Stomach smooth muscle (tissue), 2 donors: ENCODE measurements around the gene P3H3.

Experiments used
- H3K27ac ChIP-seq: one replicate; pipeline ENCODE4 v1.7.0; 2013; ENCODE audit warnings: mild to moderate bottlenecking, low read length, inconsistent platforms
- H3K27me3 ChIP-seq, 2 donors: one replicate each; pipeline ENCODE4 v1.7.0; 2013; ENCODE audit warnings: low read length in 2 of 2; ENCODE audit not compliant: insufficient read depth in 2 of 2, control insufficient read depth in 1 of 2
- H3K36me3 ChIP-seq, 2 donors: one replicate each; pipeline ENCODE4 v1.7.0; 2013; ENCODE audit warnings: low read length in 2 of 2; ENCODE audit not compliant: control insufficient read depth in 2 of 2, insufficient read depth in 2 of 2
- H3K4me1 ChIP-seq: one replicate; pipeline ENCODE4 v1.7.0; 2013; ENCODE audit warnings: low read length; ENCODE audit not compliant: control insufficient read depth, insufficient read depth
- H3K4me3 ChIP-seq, 2 donors: one replicate each; pipeline ENCODE4 v1.7.0; 2013; ENCODE audit warnings: low read length in 2 of 2
- H3K9ac ChIP-seq, 2 donors: one replicate each; pipeline ENCODE4 v1.7.0; 2013; ENCODE audit warnings: low read length in 2 of 2, mild to moderate bottlenecking in 1 of 2
- H3K9me3 ChIP-seq, 2 donors: one replicate each; pipeline ENCODE4 v1.7.0; 2013; ENCODE audit warnings: low read length in 2 of 2; ENCODE audit not compliant: control insufficient read depth in 2 of 2
- donor health status: healthy.
- donor health status: Pancreatic carcinoma.

Gene P3H3

DNA sequence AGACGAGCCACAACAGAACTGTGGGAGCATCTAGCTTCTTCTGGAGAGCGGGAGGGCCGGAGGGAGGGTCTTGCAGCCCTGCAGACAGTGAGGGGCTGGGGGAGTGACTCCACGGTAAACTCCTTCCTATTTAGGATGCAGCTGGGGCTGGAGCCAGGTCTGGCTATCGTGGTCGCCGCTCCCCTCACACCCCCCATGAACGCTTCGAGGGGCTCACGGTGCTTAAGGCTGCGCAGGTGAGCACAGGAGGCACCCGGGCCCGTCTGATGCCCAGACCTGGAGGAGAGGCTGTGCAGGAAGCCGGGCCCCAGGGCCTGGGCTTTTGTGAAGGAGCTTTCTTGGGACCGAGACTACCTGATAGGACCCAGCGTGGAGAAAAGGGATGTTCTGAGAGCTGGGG is 8.6 kb downstream of the P3H3 start:
- Histone ChIP-seq H3K36me3 (peaks cover 14 to 42% of the 10 kb centered on the region in 2 donors), H3K9me3 (no peaks in the 10 kb centered on the region), H3K27me3 (no peaks in the 10 kb centered on the region), H3K4me3 (no peak overlapping the region), H3K27ac (no peak overlapping the region), H3K4me1 (no peaks in the 10 kb centered on the region), H3K9ac (no peak overlapping the region)

DNA sequence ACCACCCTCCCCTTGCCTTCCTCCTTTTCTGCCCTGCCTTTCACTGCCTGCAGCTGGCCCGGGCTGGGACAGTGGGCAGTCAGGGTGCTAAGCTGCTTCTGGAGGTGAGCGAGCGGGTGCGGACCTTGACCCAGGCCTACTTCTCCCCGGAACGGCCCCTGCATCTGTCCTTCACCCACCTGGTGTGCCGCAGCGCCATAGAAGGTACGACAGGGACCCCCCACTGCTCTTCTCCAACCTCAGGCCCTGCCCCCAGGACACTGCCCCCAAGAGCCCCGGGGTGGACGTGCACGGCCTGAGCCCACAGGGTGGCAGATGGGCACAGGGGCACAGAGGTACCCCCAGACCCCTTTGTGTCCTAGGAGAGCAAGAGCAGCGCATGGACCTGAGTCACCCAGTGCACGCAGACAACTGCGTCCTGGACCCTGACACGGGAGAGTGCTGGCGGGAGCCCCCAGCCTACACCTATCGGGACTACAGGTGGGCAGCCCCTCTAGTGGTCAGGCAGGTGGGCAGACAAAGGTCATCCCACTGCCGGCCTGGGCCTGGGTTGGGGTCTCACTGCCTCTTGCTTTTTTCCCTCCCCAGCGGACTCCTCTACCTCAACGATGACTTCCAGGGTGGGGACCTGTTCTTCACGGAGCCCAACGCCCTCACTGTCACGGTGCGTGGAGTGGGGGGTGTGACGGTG is 9.3 kb downstream of the P3H3 start:
- no peaks in the 10 kb centered on the region for H3K4me1 ChIP-seq
- H3K9ac ChIP-seq: no peak overlapping the region
- peaks cover 10 to 38% of the 10 kb centered on the region in 2 donors for H3K36me3 ChIP-seq

DNA sequence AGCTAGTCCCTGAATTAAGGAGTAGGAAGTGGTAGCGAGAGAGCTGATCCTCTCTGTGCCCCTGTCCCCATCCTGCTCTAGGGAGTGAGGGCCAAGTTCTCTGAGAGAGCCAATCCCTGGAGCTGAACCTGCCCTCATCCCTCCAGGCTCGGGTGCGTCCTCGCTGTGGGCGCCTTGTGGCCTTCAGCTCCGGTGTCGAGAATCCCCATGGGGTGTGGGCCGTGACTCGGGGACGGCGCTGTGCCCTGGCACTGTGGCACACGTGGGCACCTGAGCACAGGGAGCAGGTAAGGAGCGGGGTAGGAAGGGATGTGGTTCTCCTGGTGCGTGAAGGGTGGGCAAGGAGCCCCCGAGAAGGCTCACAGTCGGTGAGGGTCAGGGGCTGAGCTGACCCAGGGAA is 10.6 kb downstream of the P3H3 start:
- Histone ChIP-seq H3K36me3 (peaks cover 6 to 42% of the 10 kb centered on the region in 2 donors), H3K9ac (no peak overlapping the region), H3K27ac (no peak overlapping the region), H3K4me1 (no peaks in the 10 kb centered on the region), H3K9me3 (no peaks in the 10 kb centered on the region), H3K4me3 (no peak overlapping the region), H3K27me3 (no peaks in the 10 kb centered on the region)

More for the DNA sequence above, 9.3 kb downstream of the P3H3 start:
- Histone ChIP-seq H3K27me3 (no peaks in the 10 kb centered on the region), H3K4me3 (no peak overlapping the region), H3K27ac (no peak overlapping the region), H3K9me3 (no peaks in the 10 kb centered on the region)

DNA sequence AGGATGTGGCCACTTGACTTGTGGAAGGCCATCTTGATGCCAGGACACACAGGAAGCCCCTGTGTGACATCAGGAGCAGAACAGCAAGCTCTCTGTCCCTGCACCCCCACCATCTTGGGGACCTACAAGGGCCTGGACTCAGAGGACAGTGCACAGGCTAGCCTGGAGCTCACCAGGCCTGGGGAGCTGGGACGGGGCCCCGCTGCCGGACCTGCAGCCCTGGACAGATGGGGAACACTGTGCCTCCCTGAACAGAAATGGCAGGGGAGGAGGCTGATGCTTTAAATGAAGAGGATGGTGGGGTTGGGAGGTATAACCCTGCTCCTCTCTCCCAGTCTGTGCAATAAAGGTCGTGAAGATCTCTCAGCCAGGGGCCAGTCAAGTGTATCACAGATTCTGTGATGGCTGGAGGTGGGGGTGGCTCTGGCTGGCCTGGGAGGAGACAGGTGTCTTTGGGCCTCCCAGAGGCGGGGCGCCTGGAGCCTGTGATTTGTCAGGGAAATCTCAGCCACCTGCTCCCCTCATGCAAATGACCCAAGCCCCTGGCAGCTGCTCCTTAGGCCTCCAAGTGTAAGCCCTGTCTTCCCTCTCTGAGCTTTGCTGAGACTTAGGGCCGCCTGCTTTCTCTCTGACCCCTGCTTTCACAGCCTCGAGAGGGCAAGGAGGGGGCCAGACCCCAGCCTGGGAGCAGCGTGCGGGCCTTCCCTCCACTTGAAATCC is 11.4 kb downstream of the P3H3 start:
- no peaks in the 10 kb centered on the region for H3K9me3 ChIP-seq
- H3K4me3 ChIP-seq: no peak overlapping the region
- H3K27me3 ChIP-seq: no peaks in the 10 kb centered on the region
- H3K4me1 ChIP-seq: no peaks in the 10 kb centered on the region
- H3K9ac ChIP-seq: no peak overlapping the region
- H3K36me3 ChIP-seq: peaks cover 10 to 43% of the 10 kb centered on the region in 2 donors
- H3K27ac ChIP-seq: no peak overlapping the region

DNA sequence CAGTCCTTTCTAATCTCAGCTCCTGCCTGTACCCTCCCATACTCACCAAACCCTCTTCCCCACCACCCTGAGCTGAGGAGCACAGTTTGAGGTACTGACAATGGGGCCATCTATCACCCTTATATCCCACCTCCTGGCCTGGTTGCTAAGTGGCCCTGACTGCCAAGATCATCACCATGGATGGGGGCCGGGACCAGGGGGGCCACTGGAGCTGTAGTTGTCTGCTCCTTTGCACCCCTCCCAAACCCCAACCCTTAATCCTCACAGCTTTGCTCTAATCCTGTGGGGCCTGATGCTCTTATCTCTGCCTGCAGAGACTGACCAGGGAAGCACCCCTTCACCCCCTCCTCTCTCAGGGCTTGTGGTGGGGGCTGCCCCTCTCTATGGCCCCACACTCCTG is 12.1 kb downstream of the P3H3 start:
- Histone ChIP-seq H3K9me3 (no peaks in the 10 kb centered on the region), H3K4me1 (no peaks in the 10 kb centered on the region), H3K36me3 (peaks cover 15 to 47% of the 10 kb centered on the region in 2 donors), H3K4me3 (no peak overlapping the region), H3K9ac (no peak overlapping the region), H3K27me3 (no peaks in the 10 kb centered on the region), H3K27ac (no peak overlapping the region)

DNA sequence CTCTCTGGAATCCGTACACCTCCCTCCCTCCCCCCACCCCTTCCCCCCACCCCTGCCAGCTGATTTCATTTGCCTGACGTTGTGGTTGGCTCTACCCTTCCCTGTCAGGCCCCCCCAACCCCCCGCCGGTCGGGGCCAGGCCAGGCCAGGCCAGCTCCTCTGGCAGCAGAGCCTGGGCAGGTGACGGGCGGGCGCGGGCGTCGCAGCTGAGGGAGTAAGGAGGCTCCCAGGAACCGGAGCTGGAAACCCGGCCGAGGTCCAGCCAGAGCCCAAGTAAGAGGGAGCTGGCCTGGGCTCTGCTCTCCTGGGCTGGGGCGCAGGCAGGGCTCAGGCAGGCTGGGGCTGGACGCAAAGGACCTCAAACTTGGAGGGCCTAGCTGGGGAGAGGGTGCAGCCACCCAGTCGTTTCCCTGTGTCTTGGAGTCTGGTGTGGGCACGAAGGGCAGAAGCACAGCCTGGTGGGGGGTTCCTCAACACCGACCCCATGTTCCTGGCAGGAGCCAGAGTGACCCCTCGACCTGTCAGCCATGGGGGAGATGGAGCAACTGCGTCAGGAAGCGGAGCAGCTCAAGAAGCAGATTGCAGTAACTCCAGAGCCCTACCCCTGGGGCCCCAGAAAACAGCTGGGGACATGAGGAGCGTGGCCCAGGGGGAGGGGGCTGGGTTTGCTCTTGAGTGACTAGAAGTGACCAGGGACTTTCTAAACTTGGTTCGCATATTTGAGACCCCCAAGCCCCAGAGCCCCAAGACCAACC is 12.7 kb downstream of the P3H3 start, which contains the start of gene GNB3:
TSS of gene GNB3 (plus strand) at position 165 of the 755 bp plus-strand sequence. CDS start at position 528, 363 bp downstream.
- H3K9me3 ChIP-seq: no peaks in the 10 kb centered on the region
- H3K4me3 ChIP-seq: no peak within 1 kb of the TSS
- H3K36me3 ChIP-seq: peaks cover 18 to 51% of the 10 kb centered on the region in 2 donors
- H3K4me1 ChIP-seq: no peaks in the 10 kb centered on the region
- no peaks in the 10 kb centered on the region for H3K27me3 ChIP-seq
- no peak within 1 kb of the TSS for H3K27ac ChIP-seq
- H3K9ac ChIP-seq: no peak within 1 kb of the TSS

DNA sequence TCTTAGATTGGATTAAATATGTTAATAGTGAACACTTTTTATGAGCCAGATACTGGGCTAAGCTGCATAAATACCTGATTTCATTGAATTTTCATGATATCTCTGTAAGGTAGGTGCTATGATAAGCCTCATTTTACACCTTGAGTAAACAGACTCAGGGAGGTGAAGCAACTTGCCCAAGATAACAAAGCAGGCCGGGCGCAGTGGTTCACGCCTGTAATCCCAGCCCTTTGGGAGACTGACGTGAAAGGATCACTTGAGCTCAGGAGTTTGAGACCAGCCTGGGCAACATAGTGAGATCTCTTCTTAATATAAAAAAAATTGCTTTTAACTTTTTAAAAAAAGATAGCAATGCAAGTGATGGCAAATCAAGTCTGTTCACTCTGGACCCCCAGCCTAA is 13.9 kb downstream of the P3H3 start:
- H3K27ac ChIP-seq: no peak overlapping the region
- H3K9me3 ChIP-seq: no peaks in the 10 kb centered on the region
- H3K27me3 ChIP-seq: no peaks in the 10 kb centered on the region
- H3K4me3 ChIP-seq: no peak overlapping the region
- no peaks in the 10 kb centered on the region for H3K4me1 ChIP-seq
- H3K36me3 ChIP-seq: peaks cover 28 to 54% of the 10 kb centered on the region in 2 donors
- no peak overlapping the region for H3K9ac ChIP-seq

DNA sequence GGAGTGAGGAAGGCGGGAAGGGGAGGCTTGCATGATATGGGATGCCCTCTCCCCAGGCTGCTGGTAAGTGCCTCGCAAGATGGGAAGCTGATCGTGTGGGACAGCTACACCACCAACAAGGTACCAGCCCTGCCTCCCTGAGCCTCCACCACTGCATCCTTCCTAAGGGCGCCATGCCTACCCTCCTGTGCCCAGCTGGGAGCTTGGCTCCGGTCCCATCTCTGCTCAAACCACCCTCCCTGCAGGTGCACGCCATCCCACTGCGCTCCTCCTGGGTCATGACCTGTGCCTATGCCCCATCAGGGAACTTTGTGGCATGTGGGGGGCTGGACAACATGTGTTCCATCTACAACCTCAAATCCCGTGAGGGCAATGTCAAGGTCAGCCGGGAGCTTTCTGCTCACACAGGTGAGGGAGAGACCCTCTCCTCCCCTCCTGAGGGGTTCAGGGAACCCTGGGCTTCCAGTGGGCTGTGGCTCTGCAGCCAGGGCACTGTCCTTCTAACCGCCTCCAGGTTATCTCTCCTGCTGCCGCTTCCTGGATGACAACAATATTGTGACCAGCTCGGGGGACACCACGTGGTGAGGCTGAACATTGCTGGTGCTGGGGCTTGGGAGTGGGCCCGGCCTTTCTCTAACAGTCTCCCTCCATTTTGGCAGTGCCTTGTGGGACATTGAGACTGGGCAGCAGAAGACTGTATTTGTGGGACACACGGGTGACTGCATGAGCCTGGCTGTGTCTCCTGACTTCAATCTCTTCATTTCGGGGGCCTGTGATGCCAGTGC is 15.1 kb downstream of the P3H3 start:
- peaks cover 23 to 50% of the 10 kb centered on the region in 2 donors for H3K36me3 ChIP-seq
- no peak overlapping the region for H3K27ac ChIP-seq
- H3K4me3 ChIP-seq: no peak overlapping the region
- H3K9ac ChIP-seq: no peak overlapping the region
- H3K27me3 ChIP-seq: no peaks in the 10 kb centered on the region
- H3K4me1 ChIP-seq: no peaks in the 10 kb centered on the region
- H3K9me3 ChIP-seq: no peaks in the 10 kb centered on the region

DNA sequence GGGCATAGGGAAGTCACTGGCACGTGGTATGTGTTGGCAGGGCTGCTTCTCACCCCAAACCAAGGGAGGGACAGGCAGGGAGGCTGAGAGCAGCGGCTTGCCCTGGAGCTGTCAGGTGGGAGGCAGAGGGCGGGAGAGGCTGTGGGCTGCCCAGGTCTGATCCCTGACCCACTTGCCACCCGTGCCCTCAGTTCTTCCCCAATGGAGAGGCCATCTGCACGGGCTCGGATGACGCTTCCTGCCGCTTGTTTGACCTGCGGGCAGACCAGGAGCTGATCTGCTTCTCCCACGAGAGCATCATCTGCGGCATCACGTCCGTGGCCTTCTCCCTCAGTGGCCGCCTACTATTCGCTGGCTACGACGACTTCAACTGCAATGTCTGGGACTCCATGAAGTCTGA is 17.2 kb downstream of the P3H3 start:
- H3K27me3 ChIP-seq: no peaks in the 10 kb centered on the region
- no peaks in the 10 kb centered on the region for H3K4me1 ChIP-seq
- no peak overlapping the region for H3K27ac ChIP-seq
- H3K4me3 ChIP-seq: no peak overlapping the region
- no peak overlapping the region for H3K9ac ChIP-seq
- H3K9me3 ChIP-seq: no peaks in the 10 kb centered on the region
- H3K36me3 ChIP-seq: peaks cover 23 to 43% of the 10 kb centered on the region in 2 donors

DNA sequence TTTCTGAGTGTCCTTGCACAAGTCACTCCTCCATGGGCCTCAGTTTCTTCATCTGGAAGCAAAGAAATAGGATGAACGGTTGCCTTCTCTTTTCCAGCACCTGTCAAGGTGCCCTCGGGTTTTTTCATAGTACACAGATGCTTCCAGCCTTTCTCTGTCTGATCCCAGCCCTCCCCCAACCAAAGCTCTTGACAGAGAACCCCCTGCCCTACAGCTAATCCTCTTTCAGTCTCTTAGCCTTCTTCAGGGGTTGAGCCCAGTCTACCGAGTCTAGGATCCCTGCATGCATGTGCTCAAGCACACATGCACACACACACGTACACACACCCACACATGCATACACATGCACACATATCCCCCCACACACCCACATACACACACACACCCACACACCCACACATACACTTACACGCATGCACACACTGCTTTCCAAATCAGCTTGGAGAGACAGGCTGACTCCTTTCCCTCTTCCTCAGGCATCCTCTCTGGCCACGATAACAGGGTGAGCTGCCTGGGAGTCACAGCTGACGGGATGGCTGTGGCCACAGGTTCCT is 18.2 kb downstream of the P3H3 start:
- no peaks in the 10 kb centered on the region for H3K27me3 ChIP-seq
- H3K9ac ChIP-seq: no peak overlapping the region
- peaks cover 23 to 43% of the 10 kb centered on the region in 2 donors for H3K36me3 ChIP-seq
- H3K4me1 ChIP-seq: peaks cover 7% of the 10 kb centered on the region
- no peaks in the 10 kb centered on the region for H3K9me3 ChIP-seq
- H3K27ac ChIP-seq: no peak overlapping the region
- no peak overlapping the region for H3K4me3 ChIP-seq
